Thyroid gland (tissue), 4 donors: Measurements from ENCODE around the gene PRCD. TPM values are rescaled to one million over a fixed set of nuclear protein-coding genes. Genes with fewer than 3 reads are reported as not detected.
"Not testable (repeated sequence)": the region's sequence is repeated elsewhere in the genome, so short reads cannot be mapped to it uniquely, and the experiment has no call there.

Experiments
- DNase-seq, 2 donors: peaks; one replicate each; pipeline ENCODE4 v3.0.0-alpha.2; 2019
- H3K27ac ChIP-seq, 3 donors: fragments of 200-600 bp; sonication (generic); 1 replicate in 2 of 3; 2 replicates in 1 of 3; pipeline ENCODE4 v1.5.1; 2016 to 2019; ENCODE audit warnings: mild to moderate bottlenecking in 1 of 3, moderate library complexity in 1 of 3
- H3K27me3 ChIP-seq: fragments of 200-600 bp; sonication (generic); one replicate; pipeline ENCODE4 v1.5.1; 2019
- H3K36me3 ChIP-seq, 2 donors: fragments of 200-600 bp; sonication (generic); one replicate each; pipeline ENCODE4 v1.5.1; 2016 to 2019
- H3K4me1 ChIP-seq, 2 donors: fragments of 200-600 bp; sonication (generic); one replicate each; pipeline ENCODE4 v1.5.1; 2017 to 2019
- H3K4me3 ChIP-seq, 3 donors: fragments of 200-600 bp; sonication (generic); replicated peaks in 1 of 3; 1 replicate in 2 of 3; 2 replicates in 1 of 3; pipeline ENCODE4 v1.5.1; 2016; ENCODE audit warnings: mild to moderate bottlenecking in 1 of 3
- H3K9me3 ChIP-seq: fragments of 200-600 bp; sonication (generic); one replicate; pipeline ENCODE4 v1.5.1; 2017
- POLR2A ChIP-seq, 2 donors: fragments of 450-650 bp; IDR thresholded peaks; one replicate each; pipeline ENCODE4 v1.6.1; 2017; ENCODE audit warnings: antibody characterized with exemption in 2 of 2, mild to moderate bottlenecking in 2 of 2, moderate library complexity in 1 of 2
- WGBS, 2 donors: methylation state at CpG; one replicate each; pipeline ENCODE4 v1.1.5; 2017; 5-methylcytosine and 5-hydroxymethylcytosine counted together
- intact Hi-C: fragments of 100-400 bp; cut with DNase I; formaldehyde crosslinking; loops from one replicate; pipeline ENCODE4 v1.15.1; 2023
- total RNA-seq, 4 donors: library from RNA; depleted of rRNA; stranded (reverse); fragments of >200 nt; gene quantifications; one replicate each; pipeline ENCODE4 v1.2.3, GENCODE V29; 2016
- TF ChIP-seq, protein P1 (sequence below), 6 experiments: fragments of 200-600 bp in 3 of 6; fragments of 450-650 bp in 3 of 6; sonication (generic) in 3 of 6; IDR thresholded peaks; one replicate each; pipeline ENCODE4 v1.5.1; 2016 to 2019; ENCODE audit warnings: antibody characterized with exemption in 6 of 6, mild to moderate bottlenecking in 2 of 6, inconsistent platforms in 1 of 6, moderate library complexity in 1 of 6

PRCD gene
- total RNA-seq, 4 donors from 2014 or later = 1.5 to 8.3 (median 4.2) TPM

DNA sequence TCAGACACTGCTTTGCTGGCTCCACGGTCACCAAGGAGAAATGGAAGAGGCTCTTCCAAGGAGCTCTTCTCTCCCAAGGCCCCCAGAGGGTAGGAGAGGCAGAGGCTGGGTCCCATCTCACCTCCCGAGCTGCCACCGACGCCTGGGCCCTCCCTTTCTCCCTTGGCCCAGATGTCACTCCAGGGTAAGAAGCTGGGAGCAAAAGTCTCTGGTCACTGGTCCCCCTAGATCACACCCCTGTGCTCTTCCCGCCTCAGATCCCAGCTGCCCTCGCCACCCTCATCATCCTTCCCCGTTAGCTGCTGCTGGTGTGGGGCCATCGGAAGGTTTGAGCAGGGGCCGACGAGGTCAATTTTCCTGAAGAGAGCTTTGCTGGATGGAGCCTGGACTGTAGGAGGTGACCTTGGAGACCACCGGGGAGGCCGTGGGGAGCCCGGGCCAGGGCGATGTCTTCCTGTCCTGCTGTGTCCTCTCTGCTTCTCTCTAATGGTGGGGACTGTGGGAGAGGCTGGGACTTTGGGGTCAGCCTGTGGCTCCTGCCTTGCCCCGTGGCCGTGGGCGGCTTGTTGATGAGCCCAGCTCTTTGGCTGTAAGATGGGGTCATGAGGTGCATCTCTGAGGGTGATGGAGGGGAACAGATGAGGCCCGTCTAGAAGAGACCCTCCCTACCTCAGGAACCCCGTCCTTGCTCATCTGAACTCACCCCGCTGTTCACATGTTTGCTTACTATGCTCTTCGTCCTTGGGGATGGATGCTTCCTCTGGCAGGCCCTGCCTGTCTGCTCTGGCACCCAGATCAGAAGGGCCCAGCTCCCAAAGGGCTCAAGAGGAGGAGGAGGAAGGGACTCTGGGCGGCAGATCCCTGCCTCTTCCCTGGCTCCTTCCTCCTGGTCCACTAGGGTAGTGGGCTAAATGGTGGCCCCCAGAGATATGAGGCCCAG lies 27.2 kb upstream of the PRCD start:
- intact Hi-C loops = no loop called here
- 81 to 87% methylated on average over 16 to 22 of the region's 22 CpGs for WGBS, 2 donors
- no peaks in the 10 kb centered on the region for H3K36me3 ChIP-seq
- no peak overlapping the region for H3K4me3 ChIP-seq
- TF ChIP-seq, protein P1, sequence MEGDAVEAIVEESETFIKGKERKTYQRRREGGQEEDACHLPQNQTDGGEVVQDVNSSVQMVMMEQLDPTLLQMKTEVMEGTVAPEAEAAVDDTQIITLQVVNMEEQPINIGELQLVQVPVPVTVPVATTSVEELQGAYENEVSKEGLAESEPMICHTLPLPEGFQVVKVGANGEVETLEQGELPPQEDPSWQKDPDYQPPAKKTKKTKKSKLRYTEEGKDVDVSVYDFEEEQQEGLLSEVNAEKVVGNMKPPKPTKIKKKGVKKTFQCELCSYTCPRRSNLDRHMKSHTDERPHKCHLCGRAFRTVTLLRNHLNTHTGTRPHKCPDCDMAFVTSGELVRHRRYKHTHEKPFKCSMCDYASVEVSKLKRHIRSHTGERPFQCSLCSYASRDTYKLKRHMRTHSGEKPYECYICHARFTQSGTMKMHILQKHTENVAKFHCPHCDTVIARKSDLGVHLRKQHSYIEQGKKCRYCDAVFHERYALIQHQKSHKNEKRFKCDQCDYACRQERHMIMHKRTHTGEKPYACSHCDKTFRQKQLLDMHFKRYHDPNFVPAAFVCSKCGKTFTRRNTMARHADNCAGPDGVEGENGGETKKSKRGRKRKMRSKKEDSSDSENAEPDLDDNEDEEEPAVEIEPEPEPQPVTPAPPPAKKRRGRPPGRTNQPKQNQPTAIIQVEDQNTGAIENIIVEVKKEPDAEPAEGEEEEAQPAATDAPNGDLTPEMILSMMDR (IDR thresholded peaks at IDR 0.05) = no peak
- TF ChIP-seq POLR2A (IDR thresholded peaks at IDR 0.05) = no peak
- H3K27ac ChIP-seq = no peak overlapping the region
- H3K9me3 ChIP-seq = no peaks in the 10 kb centered on the region
- no peak for DNase-seq
- H3K27me3 ChIP-seq = no peaks in the 10 kb centered on the region
- peaks cover 5 to 15% of the 10 kb centered on the region in 2 donors for H3K4me1 ChIP-seq

DNA sequence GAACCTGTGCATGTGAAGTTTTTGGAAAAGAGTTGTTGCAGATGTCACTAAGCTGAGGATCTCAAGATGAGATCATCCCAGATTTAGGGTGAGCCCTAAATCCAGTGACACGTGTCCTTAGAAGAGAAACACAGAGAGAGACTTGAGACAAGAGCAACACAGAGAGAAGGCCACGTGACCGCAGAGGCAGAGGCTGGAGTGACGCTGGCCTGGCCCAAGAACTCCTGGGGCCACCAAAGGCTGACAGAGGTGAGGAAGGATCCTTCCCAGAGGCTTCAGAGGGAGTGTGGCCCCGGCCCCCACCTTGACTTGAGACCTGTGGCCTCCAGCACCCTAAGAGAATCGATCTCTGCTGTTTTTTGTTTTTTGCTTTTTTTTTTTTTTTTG lies 26.5 kb upstream of the PRCD start:
- intact Hi-C loops = no loop called here
- H3K27me3 ChIP-seq = no peaks in the 10 kb centered on the region
- WGBS, 2 donors = 72 to 73% methylated on average over 6 of the region's 6 CpGs
- TF ChIP-seq, protein P1 (IDR thresholded peaks at IDR 0.05) = no peak
- TF ChIP-seq POLR2A (IDR thresholded peaks at IDR 0.05) = no peak
- no peak for DNase-seq
- no peak overlapping the region for H3K27ac ChIP-seq
- no peak overlapping the region for H3K4me3 ChIP-seq
- H3K9me3 ChIP-seq = no peaks in the 10 kb centered on the region
- H3K4me1 ChIP-seq = peaks cover 10 to 19% of the 10 kb centered on the region in 2 donors
- no peaks in the 10 kb centered on the region for H3K36me3 ChIP-seq

DNA sequence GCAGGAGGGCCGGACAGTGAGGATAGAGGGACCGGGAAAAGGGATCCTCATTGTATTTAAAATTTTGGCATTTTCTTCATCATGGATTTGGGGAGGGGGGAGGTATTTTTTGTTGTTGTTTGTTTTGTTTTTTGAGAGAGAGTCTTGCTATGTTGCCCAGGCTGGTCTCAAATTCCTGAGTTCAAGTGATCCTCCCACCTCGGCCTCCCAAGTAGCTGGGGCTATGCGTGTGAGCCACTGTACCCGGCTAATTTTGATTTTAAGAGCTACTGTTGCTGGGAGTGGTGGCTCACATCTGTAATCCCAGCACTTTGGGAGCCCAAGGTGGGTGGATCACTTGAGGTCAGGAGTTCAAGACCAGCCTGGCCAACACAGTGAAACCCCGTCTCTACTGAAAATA lies 25.5 kb upstream of the PRCD start:
- DNase-seq, H3K9me3 ChIP-seq, intact Hi-C loops, H3K4me3 ChIP-seq, H3K36me3 ChIP-seq, H3K27me3 ChIP-seq, H3K27ac ChIP-seq: not testable (repeated sequence)
- WGBS, 2 donors = 95 to 97% methylated on average over 6 of the region's 6 CpGs
- peaks cover 10 to 19% of the 10 kb centered on the region in 2 donors for H3K4me1 ChIP-seq

DNA sequence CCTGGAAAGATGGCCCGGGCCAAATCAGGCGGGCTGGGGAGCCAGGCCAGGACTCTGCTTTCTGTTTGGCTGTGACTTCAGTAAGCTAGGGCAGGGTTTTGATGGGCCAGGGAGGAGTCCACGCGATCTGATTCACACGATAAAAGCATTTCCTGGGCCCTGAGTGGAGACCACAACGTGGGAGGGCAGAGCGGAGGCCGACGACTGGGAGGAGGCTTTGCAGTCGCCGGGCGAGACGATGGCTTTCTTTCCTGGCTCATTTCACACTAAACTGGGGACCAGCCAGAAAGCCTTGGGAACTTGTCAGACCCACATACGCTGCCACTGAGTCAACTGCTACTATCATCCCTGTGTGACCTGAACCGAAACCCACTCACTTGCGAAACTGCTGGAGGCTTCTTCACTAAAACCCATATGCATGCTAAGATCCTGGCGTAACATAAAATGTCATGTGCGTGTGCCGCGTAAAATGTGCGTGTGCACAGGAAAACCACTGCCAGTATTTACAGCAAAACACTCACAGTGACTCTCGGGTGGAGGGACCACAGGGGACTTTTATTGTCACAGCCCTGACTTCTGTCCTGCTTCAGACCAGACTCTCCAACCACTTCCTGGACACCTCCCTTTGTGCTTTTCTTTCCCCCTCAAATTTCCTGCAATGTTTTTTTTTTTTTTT lies 24.4 kb upstream of the PRCD start:
- Histone ChIP-seq H3K4me3 (no peak overlapping the region), H3K4me1 (peaks cover 10 to 19% of the 10 kb centered on the region in 2 donors), H3K36me3 (no peaks in the 10 kb centered on the region), H3K27ac (peak overlapping the region; percentile 32 to 46 (median 36)), H3K9me3 (no peaks in the 10 kb centered on the region), H3K27me3 (no peaks in the 10 kb centered on the region)
- TF ChIP-seq, protein P1 (IDR thresholded peaks at IDR 0.05) = no peak
- TF ChIP-seq POLR2A (IDR thresholded peaks at IDR 0.05) = peak in 1 of 2 donors; percentile 11
- 72 to 76% methylated on average over 15 to 22 of the region's 22 CpGs for WGBS, 2 donors
- intact Hi-C loops = no loop called here
- peak; percentile 43 to 46 for DNase-seq

DNA sequence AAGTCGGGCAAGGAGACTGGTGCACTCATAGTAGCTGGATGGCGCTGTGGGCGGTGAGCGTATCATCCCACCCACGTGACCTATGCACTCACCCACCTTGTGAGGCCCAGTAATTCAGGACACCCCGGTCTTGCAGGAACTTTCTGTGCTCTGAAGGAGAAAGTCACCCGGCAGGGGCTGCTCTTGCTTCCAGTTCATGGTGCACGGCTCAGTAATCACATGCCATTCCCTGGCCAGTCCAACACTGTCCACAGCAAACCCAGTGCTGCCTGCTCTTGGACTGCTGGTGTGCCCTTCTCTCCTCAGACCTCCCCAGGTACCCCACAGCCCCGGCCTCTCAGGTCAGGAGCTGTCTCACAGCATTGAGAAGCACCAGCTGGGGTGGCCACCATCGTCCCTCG lies 22.2 kb upstream of the PRCD start:
- intact Hi-C loops = no loop called here
- Histone ChIP-seq H3K36me3 (no peaks in the 10 kb centered on the region), H3K27me3 (no peaks in the 10 kb centered on the region), H3K9me3 (no peaks in the 10 kb centered on the region), H3K4me3 (no peak overlapping the region), H3K4me1 (peaks cover 10 to 15% of the 10 kb centered on the region in 2 donors), H3K27ac (peak overlapping the region; percentile 56 to 69 (median 57))
- TF ChIP-seq POLR2A (IDR thresholded peaks at IDR 0.05) = peak in 1 of 2 donors; percentile 38
- TF ChIP-seq, protein P1 (IDR thresholded peaks at IDR 0.05) = peak in 5 of 6 experiments; percentile 11 to 63 (median 45)
- WGBS, 2 donors = 51% methylated on average over 9 of the region's 11 CpGs
- DNase-seq = peak; percentile 92 to 96
